ENCODE measurements around the gene RCOR3.

Gene RCOR3

GRCh38 chr1:211324992-211325775 lies 66.0 kb downstream of the RCOR3 start:
- DNase-seq (ENCODE audit: low spot score): no peak

GRCh38 chr1:211326140-211326527 lies 67.0 kb downstream of the RCOR3 start:
- DNase-seq (ENCODE audit: low spot score): no peak

GRCh38 chr1:211326528-211327345 lies 67.6 kb downstream of the RCOR3 start, which contains the start of gene TRAF5:
Gene TRAF5, plus strand, starts transcription at chr1:211326833. Its CDS starts 26,407 bp downstream, at chr1:211353240.
- DNase-seq (ENCODE audit: low spot score): peak; percentile 35

GRCh38 chr1:211327346-211327921 lies 68.3 kb downstream of the RCOR3 start:
- DNase-seq (ENCODE audit: low spot score): peak; percentile 47

- no peak for DNase-seq (ENCODE audit: low spot score)
These were observed 69.0 kb downstream of the RCOR3 start for GRCh38 chr1:211328084-211328694.

- DNase-seq (ENCODE audit: low spot score): no peak
These were observed 69.8 kb downstream of the RCOR3 start for GRCh38 chr1:211328866-211329475.

GRCh38 chr1:211329764-211330201 lies 70.6 kb downstream of the RCOR3 start:
- DNase-seq (ENCODE audit: low spot score): peak; percentile 33

GRCh38 chr1:211330282-211330936 lies 71.2 kb downstream of the RCOR3 start:
- no peak for DNase-seq (ENCODE audit: low spot score)

- no peak for DNase-seq (ENCODE audit: low spot score)
These were observed 72.0 kb downstream of the RCOR3 start for GRCh38 chr1:211331011-211331709.

- DNase-seq (ENCODE audit: low spot score): no peak
These were observed 73.0 kb downstream of the RCOR3 start for GRCh38 chr1:211332036-211332616.

GRCh38 chr1:211332830-211333229 lies 73.7 kb downstream of the RCOR3 start:
- DNase-seq (ENCODE audit: low spot score): no peak

- no peak for DNase-seq (ENCODE audit: low spot score)
These were observed 74.7 kb downstream of the RCOR3 start for GRCh38 chr1:211333906-211334305.

- peak; percentile 45 for DNase-seq (ENCODE audit: low spot score)
These were observed 75.8 kb downstream of the RCOR3 start for GRCh38 chr1:211334986-211335385.

GRCh38 chr1:211335522-211336157 lies 76.5 kb downstream of the RCOR3 start:
- DNase-seq (ENCODE audit: low spot score): peak; percentile 25

- DNase-seq (ENCODE audit: low spot score): no peak
These were observed 77.0 kb downstream of the RCOR3 start for GRCh38 chr1:211336161-211336560.

- no peak for DNase-seq (ENCODE audit: low spot score)
These were observed 77.6 kb downstream of the RCOR3 start for GRCh38 chr1:211336775-211337174.

- no peak for DNase-seq (ENCODE audit: low spot score)
These were observed 78.5 kb downstream of the RCOR3 start for GRCh38 chr1:211337430-211338223.

- no peak for DNase-seq (ENCODE audit: low spot score)
These were observed 79.1 kb downstream of the RCOR3 start for GRCh38 chr1:211338224-211338620.

- DNase-seq (ENCODE audit: low spot score): no peak
These were observed 80.5 kb downstream of the RCOR3 start for GRCh38 chr1:211339631-211340041.

All from CD4-positive, alpha-beta T cell treated with Interleukin-2 at 100 ng/mL for 4 hours (primary cell).